K562 (cell line): ENCODE data around the gene ACTL10. TPM values are rescaled to one million over a fixed set of nuclear protein-coding genes. Genes with fewer than 3 reads are reported as not detected.
A peak's percentile ranks its signal among the peaks of the same experiment; 100 is the strongest.

ENCODE experiments used
- CTBP1 ChIP-seq: fragments of 450-650 bp; IDR thresholded peaks from 2 replicates; pipeline ENCODE4 v1.6.1; 2016; ENCODE audit warnings: borderline replicate concordance
- ESRRA ChIP-seq: fragments of 450-650 bp; IDR thresholded peaks from 2 replicates; pipeline ENCODE4 v1.6.1; 2014; ENCODE audit warnings: low read depth, mild to moderate bottlenecking, moderate library complexity, borderline replicate concordance
- FOXP4 ChIP-seq: sonication (generic); formaldehyde crosslinking; IDR thresholded peaks from 2 replicates; pipeline ENCODE4 v1.8.0; 2022; ENCODE audit warnings: mild to moderate bottlenecking, missing genetic modification reagents, borderline replicate concordance
- HDAC8 ChIP-seq: fragments of 450-650 bp; IDR thresholded peaks from 2 replicates; pipeline ENCODE4 v1.6.1; 2016; ENCODE audit warnings: mild to moderate bottlenecking, missing genetic modification characterization, moderate library complexity, missing compliant biosample characterization
- HMG20A ChIP-seq: fragments of 450-650 bp; formaldehyde crosslinking; conservative IDR thresholded peaks from 2 replicates; pipeline ENCODE4 v1.4.0; 2020; ENCODE audit warnings: mild to moderate bottlenecking, mixed read lengths
- NRF1 ChIP-seq, 2 experiments: fragments of 450-650 bp; IDR thresholded peaks in 1 of 2; conservative IDR thresholded peaks in 1 of 2; 2 replicates each; pipeline ENCODE4 v1.6.1; 2014; ENCODE audit warnings: mild to moderate bottlenecking in 2 of 2
- SUPT5H ChIP-seq: fragments of 450-650 bp; IDR thresholded peaks from 2 replicates; pipeline ENCODE4 v1.6.1; 2016
- TAF15 ChIP-seq: fragments of 200-400 bp; formaldehyde crosslinking; IDR thresholded peaks from 2 replicates; pipeline ENCODE4 v1.6.1; 2017; ENCODE audit warnings: mild to moderate bottlenecking, low read depth, low read length, moderate library complexity
- TCFL5 ChIP-seq: fragments of 250-450 bp; sonication (Bioruptor Pico); conservative IDR thresholded peaks from 2 replicates; pipeline ENCODE4 v1.6.1; 2021; ENCODE audit warnings: mild to moderate bottlenecking, moderate library complexity, matching md5 sums
- ZFPM2 ChIP-seq: fragments of 250-450 bp; sonication (Bioruptor Pico); IDR thresholded peaks from 2 replicates; pipeline ENCODE4 v1.5.1; 2022; ENCODE audit warnings: mild to moderate bottlenecking
- ZNF384 ChIP-seq: IDR thresholded peaks from 2 replicates; pipeline ENCODE4 v1.6.1; 2012; ENCODE audit warnings: low read depth, low read length, improper control_type of control experiment
- ZSCAN32 ChIP-seq: fragments of 450-650 bp; formaldehyde crosslinking; IDR thresholded peaks from 2 replicates; pipeline ENCODE4 v1.4.0; 2020; ENCODE audit warnings: mild to moderate bottlenecking, moderate library complexity
- polyA plus RNA-seq, 8 experiments: library from polyadenylated mRNA; depleted of rRNA in 4 of 8; stranded (reverse) in 5 of 8; unstranded in 3 of 8; fragments of >200 nt; fragmentation: Nextera tagmentation in 2 of 8; fragmentation: Illumina TruSeq in 1 of 8; extraction: Ambion mirVana in 2 of 8; extraction: Trizol in 1 of 8; gene quantifications; 2 replicates each; pipeline versions ENCODE4 v1.2.1 to v1.2.3, GENCODE V29; 2011 to 2014; ENCODE audit warnings: inconsistent platforms in 1 of 8, missing spikeins in 1 of 8
- total RNA-seq, 7 experiments: library from RNA; depleted of rRNA in 6 of 7; stranded (reverse); fragments of >200 nt in 6 of 7; fragmentation: Illumina TruSeq in 2 of 7; extraction: Trizol in 2 of 7; gene quantifications; 2 replicates each; pipeline versions ENCODE4 v1.2.1 to v1.2.3, GENCODE V29; 2011 to 2021; ENCODE audit warnings: low replicate concordance in 1 of 7
- TF ChIP-seq, protein P1 (sequence below): fragments of 250-450 bp; sonication (Bioruptor Pico); IDR thresholded peaks from 2 replicates; pipeline ENCODE4 v1.8.0; 2022; ENCODE audit warnings: inconsistent platforms
- TF ChIP-seq, protein P2 (sequence below): fragments of 250-450 bp; sonication (Bioruptor Pico); IDR thresholded peaks from 2 replicates; pipeline ENCODE4 v1.5.0; 2020; ENCODE audit warnings: mild to moderate bottlenecking
- TF ChIP-seq, protein P3 (sequence below): fragments of 450-650 bp; IDR thresholded peaks from 2 replicates; pipeline ENCODE4 v1.6.1; 2016; ENCODE audit warnings: low read depth, mild to moderate bottlenecking, moderate library complexity
- TF ChIP-seq, protein P4 (sequence below), 2 experiments: IDR thresholded peaks; 2 replicates each; pipeline ENCODE4 v1.6.1; 2011; ENCODE audit warnings: borderline replicate concordance in 1 of 2, control low read depth in 1 of 2, low read depth in 1 of 2, low read length in 1 of 2, mild to moderate bottlenecking in 1 of 2, mixed read lengths in 1 of 2, moderate library complexity in 1 of 2; ENCODE audit not compliant: insufficient read depth in 1 of 2, insufficient read length in 1 of 2, poor library complexity in 1 of 2, severe bottlenecking in 1 of 2; ENCODE audit errors: extremely low read depth in 1 of 2
- TF ChIP-seq, protein P5 (sequence below), 2 experiments: fragments of 450-650 bp; conservative IDR thresholded peaks; 2 replicates each; pipeline ENCODE4 v1.6.1; 2017; ENCODE audit warnings: mild to moderate bottlenecking in 2 of 2, moderate library complexity in 2 of 2
- TF ChIP-seq, protein P6 (sequence below): fragments of 450-650 bp; IDR thresholded peaks from 2 replicates; pipeline ENCODE4 v1.6.1; 2016; ENCODE audit warnings: antibody characterized with exemption

Gene ACTL10
- total and polyA plus RNA-seq, 9 of the 15 experiments (the other 6 are each of a cell fraction or from before 2014, with no cell fraction given), result 0.07 to 0.14 TPM; not detected in 7

- TF ChIP-seq SUPT5H (no peak), HDAC8 (tag) (no peak), HMG20A (no peak), ZFPM2 (no peak), ZNF384 (peak; percentile 48; the same call in 1 of the 2 replicates), ZSCAN32 (CRISPR knock-in tag) (no peak), CTBP1 (peak; percentile 85), FOXP4 (CRISPR knock-in tag) (no peak), TAF15 (no peak), NRF1 (conservative IDR thresholded peaks at IDR 0.05 in 1 of 2, IDR thresholded peaks at IDR 0.05 in 1 of 2) (no peak), TCFL5 (CRISPR knock-in tag) (no peak), ESRRA (peak; percentile 65)
- TF ChIP-seq, protein P1, sequence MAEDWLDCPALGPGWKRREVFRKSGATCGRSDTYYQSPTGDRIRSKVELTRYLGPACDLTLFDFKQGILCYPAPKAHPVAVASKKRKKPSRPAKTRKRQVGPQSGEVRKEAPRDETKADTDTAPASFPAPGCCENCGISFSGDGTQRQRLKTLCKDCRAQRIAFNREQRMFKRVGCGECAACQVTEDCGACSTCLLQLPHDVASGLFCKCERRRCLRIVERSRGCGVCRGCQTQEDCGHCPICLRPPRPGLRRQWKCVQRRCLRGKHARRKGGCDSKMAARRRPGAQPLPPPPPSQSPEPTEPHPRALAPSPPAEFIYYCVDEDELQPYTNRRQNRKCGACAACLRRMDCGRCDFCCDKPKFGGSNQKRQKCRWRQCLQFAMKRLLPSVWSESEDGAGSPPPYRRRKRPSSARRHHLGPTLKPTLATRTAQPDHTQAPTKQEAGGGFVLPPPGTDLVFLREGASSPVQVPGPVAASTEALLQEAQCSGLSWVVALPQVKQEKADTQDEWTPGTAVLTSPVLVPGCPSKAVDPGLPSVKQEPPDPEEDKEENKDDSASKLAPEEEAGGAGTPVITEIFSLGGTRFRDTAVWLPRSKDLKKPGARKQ (CRISPR knock-in tag), result no peak
- TF ChIP-seq, protein P2, sequence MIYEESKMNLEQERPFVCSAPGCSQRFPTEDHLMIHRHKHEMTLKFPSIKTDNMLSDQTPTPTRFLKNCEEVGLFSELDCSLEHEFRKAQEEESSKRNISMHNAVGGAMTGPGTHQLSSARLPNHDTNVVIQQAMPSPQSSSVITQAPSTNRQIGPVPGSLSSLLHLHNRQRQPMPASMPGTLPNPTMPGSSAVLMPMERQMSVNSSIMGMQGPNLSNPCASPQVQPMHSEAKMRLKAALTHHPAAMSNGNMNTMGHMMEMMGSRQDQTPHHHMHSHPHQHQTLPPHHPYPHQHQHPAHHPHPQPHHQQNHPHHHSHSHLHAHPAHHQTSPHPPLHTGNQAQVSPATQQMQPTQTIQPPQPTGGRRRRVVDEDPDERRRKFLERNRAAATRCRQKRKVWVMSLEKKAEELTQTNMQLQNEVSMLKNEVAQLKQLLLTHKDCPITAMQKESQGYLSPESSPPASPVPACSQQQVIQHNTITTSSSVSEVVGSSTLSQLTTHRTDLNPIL, result no peak
- TF ChIP-seq, protein P3, sequence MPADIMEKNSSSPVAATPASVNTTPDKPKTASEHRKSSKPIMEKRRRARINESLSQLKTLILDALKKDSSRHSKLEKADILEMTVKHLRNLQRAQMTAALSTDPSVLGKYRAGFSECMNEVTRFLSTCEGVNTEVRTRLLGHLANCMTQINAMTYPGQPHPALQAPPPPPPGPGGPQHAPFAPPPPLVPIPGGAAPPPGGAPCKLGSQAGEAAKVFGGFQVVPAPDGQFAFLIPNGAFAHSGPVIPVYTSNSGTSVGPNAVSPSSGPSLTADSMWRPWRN, result peak; percentile 76
- TF ChIP-seq, protein P4, sequence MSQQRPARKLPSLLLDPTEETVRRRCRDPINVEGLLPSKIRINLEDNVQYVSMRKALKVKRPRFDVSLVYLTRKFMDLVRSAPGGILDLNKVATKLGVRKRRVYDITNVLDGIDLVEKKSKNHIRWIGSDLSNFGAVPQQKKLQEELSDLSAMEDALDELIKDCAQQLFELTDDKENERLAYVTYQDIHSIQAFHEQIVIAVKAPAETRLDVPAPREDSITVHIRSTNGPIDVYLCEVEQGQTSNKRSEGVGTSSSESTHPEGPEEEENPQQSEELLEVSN (IDR thresholded peaks at IDR 0.05; ENCODE audit: borderline replicate concordance in 1 of 2, extremely low read depth in 1 of 2, insufficient read depth in 1 of 2, insufficient read length in 1 of 2, low read depth in 1 of 2, low read length in 1 of 2, poor library complexity in 1 of 2, severe bottlenecking in 1 of 2), result no peak
- TF ChIP-seq, protein P5, sequence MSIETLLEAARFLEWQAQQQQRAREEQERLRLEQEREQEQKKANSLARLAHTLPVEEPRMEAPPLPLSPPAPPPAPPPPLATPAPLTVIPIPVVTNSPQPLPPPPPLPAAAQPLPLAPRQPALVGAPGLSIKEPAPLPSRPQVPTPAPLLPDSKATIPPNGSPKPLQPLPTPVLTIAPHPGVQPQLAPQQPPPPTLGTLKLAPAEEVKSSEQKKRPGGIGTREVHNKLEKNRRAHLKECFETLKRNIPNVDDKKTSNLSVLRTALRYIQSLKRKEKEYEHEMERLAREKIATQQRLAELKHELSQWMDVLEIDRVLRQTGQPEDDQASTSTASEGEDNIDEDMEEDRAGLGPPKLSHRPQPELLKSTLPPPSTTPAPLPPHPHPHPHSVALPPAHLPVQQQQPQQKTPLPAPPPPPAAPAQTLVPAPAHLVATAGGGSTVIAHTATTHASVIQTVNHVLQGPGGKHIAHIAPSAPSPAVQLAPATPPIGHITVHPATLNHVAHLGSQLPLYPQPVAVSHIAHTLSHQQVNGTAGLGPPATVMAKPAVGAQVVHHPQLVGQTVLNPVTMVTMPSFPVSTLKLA (conservative IDR thresholded peaks at IDR 0.05), result peak; percentile 46 to 74
- TF ChIP-seq, protein P6, sequence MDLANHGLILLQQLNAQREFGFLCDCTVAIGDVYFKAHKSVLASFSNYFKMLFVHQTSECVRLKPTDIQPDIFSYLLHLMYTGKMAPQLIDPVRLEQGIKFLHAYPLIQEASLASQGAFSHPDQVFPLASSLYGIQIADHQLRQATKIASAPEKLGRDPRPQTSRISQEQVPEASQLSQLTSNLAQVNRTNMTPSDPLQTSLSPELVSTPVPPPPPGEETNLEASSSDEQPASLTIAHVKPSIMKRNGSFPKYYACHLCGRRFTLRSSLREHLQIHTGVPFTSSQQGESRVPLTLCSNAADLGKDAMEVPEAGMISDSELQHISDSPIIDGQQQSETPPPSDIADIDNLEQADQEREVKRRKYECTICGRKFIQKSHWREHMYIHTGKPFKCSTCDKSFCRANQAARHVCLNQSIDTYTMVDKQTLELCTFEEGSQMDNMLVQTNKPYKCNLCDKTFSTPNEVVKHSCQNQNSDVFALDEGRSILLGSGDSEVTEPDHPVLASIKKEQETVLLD, result peak; percentile 30; the same call in 1 of the 2 replicates
These were observed 22.2 kb downstream of the ACTL10 start (continued) for GRCh38 chr20:33688938-33689424.
